Stimulated activated CD4-positive, alpha-beta T cell treated with anti-CD3 and anti-CD28 coated beads, Interleukin-15, amount 100 ng/mL, for 48 hours (primary cell): ENCODE measurements around the gene TAF1A.
"Not testable (repeated sequence)": the region's sequence is repeated elsewhere in the genome, so short reads cannot be mapped to it uniquely, and the experiment has no call there.

ENCODE experiments used
- DNase-seq, 2 donors: peaks; one replicate each; pipeline ENCODE4 v3.0.0-alpha.2; 2020; ENCODE audit warnings: low read depth in 2 of 2

Gene TAF1A

DNA sequence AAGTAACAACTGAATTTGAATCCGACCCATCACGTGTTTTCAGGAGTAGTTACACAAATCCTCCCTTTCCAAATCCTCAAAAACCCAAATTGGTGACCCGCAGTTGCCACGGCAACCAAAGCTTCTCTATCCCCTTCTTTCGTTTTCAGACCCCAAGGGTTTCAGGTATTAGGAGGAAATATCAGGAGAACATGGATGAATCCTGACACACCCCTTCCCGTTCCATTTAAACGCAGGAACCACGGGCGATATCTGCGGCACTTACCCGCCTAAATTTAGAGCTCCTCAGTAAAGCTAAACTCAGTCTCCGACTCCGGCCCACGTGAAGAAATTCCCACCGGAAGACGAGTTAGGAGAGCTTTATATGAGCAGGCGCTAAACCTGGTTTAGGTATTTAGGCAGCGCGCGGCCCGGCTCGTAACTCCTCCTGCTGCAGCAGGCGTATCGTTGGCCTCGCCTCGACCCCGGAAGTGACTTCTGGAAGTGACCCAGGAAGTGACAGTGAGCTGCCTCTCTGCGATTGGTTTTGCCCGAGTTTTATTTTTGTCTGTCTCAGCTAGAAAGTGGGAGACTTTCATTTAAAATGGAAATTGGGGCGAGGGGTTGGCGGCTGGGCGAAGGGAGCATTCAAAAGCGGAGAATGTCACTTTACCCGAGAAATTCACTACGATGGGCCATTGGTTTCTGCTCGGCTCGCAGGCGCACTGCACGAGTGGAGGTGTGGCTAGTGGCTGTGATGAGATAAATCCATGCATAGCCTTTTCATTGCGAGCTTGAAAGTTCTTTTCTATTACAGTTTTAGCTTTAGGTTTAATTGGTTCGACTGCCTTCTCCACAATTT, at the start of gene TAF1A:
Gene TAF1A (minus strand): TSS at position 472 of the 841 bp plus-strand sequence.
- DNase-seq: peak; percentile 80

DNA sequence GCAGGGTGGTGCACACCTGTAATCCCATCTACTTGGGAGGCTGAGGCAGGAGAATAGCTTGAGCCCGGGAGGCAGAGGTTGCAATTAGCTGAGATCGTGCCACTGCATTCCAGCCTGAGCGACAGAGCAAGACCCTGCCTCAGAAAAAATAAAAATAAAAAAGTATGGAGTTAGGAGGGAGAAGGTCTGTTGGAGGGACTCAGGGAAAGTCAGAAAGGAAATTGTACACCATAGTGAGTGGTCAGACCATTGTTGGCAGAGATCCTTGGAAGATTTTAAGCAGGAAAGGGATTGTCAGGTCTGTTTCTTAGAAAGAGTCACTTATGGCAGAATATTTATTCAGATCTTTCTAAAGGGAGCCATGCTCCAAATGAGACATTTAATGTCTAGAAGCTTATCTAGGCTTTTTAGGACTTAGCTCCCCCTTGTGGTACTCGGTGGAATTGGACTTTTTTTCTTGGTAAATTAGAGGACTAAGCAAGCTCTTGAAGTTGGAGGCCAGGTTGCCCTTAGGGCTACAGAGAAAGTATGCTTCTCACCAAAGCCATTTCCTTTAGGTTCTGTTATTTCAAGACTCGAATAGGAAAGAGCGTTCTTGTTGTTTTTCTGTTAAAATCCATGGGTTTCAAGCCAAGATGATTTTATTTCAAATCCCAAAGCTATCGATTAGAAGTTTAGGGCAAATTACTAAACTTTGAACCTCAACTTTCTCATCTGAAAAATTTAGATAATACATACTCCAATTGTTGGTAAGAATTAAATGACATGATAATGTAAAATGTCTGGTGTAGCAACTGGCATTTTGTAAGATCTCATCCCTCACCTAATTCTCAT, 44.7 kb upstream of the TAF1A start:
- DNase-seq: peak in 1 of 2 donors; percentile 62

DNA sequence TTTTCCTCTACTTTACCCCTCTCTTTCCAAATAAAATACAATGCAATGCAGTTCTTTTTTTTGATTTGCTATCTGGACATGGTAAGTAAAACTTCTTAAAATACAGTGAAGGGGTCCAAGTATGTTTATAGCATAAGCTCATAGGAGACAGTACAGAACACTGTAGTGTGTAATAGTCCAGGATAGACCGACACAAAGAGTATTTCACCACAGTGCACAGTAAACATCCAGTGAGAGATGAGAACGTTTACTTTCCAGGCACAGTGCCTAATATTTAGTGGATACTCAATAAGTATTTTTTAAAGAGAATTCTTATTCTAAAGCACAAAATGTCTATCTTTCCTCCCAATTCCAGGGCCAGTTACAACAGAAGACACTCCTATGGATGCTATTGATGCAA, 43.0 kb upstream of the TAF1A start:
- DNase-seq: no peak

DNA sequence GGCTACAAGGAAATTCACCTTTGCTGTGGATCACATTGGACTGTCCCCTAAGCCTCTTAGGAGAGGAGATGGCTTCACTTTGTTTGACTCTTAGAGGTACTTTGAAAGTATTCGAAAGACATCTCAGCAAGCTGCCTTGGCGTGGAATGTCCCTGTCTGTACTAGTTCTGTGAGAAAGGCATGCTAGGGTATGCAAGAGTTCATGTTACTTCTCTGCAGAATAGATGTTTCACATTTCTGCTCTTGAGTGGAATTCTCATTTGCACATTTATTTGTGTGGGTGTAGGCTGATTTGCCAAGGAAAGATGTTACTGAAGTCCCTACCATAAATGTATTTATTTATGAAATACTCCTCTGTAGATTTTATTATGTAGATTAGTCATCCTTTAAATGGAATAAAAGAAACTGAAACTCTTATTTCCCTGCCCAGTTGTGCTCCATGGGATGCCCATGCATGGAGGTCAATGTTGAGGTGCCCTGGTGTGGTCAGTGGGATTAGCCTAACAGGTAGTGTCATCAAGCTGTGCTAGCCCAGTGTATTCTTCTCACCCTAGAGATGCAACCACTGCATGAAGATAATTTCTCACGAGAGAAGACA, 42.0 kb upstream of the TAF1A start:
- DNase-seq: no peak

DNA sequence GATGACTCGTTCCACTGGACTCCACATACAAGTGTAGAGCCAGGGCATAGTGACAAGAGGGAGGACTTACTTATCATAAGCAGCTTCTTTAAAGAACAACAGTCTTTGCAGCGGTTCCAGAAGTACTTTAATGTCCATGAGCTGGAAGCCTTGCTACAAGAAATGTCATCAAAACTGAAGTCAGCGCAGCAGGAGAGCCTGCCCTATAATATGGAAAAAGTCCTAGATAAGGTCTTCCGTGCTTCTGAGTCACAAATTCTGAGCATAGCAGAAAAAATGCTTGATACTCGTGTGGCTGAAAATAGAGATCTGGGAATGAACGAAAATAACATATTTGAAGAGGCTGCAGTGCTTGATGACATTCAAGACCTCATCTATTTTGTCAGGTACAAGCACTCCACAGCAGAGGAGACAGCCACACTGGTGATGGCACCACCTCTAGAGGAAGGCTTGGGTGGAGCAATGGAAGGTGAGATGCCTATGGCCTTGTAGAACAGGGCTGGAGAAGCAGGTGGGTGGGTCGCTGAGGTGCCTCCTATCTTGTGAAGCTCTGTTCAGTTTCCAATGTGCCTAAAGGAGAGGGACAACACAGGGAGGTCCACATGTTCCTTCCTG, 40.3 kb upstream of the TAF1A start:
- DNase-seq: no peak

DNA sequence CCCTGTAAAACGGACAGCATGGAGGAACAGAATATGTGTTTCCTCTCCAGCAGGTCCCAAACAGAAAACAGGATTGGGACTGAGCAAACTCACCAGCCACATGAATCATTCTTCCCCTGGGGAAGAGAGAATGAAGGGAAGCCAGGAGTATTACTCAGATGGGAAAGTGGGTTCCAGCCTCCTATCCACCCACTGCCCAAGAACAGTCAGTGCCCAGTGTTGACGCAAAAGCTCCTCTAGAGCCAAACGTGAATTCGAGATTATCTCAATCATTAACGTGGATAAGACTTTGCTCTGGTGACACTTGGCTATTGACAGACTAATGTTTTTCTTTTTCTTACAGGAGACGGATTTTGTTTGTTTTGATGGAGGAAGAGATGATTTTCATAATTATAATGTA, 37.5 kb upstream of the TAF1A start:
- no peak for DNase-seq

DNA sequence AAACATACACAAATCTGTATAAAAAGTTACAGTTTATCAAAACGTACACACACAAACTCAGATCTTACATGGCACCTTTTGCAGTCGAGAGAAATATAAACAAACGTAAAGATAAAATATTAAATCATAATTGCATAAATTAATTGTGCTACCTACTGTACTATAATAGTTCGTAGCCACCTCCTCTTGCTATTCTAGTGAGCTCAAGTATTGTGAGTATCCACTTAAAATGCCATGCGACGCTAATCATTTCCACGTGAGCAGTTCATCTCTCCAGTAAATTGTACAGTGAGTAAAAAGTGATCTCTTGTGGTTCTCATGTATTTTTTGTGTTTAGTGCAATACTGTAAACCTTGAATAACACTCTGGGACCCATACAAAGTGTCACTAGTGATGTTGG, 34.5 kb upstream of the TAF1A start:
- DNase-seq: no peak

DNA sequence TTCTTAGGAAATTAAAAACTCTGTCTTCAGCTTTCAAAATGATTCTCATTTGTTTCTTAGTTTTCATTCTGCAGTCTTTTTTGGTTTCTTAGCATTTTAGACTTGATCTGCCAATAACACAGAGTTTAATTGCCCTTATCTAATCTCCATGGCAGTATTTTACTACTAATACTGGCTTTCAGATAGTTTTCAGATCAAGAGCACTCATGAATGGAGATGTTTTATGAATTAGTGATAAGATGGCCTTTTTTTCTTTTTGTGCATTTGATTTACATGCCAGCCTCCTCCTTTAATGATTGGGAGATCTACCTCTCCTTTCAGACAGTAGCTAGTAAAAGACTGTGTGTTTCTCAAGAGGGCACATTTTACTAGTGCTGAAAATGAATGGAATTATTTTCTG, 33.7 kb upstream of the TAF1A start:
- no peak for DNase-seq

DNA sequence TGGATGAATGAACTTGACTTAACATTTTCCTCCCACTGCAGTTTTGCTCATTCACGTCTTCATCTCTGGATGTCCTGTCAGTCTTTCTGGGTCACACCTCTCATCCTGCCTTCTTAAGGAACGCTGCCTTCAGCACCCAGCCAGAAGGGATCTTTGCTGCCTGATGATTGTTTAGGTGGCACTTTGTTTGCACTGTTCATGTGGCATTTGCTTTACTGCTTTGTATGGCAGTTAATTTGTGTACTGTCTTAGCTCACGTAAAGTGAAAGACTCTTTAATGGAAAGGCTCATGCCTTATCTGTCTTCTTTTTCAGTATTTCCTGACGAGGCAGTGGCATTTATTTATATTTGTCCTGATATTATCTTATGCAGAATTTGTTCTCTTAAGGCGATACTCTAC, 33.0 kb upstream of the TAF1A start:
- no peak for DNase-seq

DNA sequence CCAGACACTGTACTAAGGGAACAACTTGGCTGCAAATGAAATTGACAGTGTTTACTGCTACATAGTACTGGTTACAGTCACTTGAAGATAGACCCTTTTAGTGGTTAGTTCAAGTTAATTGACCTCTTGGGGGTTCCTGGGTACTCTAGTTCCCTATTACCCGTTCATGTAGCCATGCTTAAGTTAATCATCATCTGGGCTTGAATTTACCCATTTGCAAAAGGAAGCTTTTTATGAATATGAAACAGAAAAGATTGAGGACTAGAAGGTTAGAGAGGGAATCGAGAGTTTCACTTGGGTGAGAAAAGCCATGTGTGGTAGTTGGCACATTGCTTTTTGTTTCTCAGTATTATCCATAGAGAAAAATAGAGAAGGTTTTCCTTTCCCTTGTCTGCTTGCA, 30.8 kb upstream of the TAF1A start:
- DNase-seq: no peak

DNA sequence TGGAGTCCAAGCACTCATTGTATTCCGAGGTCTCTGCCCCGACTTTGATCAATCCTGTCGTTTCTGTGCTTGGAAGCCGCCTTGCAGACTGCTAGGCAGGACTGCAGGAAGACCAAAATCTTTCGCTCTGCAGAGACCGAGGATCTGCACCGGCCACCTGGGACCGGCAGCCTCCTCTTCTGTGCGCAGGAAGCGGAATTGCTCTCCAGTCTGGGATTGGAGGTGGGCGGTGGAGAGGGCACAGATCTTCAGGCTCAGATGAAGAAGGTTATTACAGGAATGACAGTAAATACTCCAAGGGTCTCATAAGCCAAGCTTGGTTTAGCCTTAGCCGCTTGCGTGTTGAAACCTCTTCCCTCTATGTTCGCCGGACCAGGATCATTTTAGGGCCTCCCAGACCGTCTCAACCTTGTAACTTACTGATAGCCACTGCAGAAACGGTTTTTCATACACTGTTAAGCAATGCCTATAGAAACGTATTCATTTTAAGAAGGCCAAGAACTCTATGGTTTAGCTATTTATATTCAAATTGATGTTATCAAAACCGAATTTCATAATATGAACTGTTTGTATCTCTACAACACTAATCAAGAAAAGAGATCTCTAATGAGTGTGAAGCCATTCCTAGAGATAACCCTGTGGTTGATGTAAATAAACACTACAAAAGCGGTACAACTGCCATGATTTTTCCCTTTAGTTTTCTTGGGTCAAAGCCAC, 29.3 kb upstream of the TAF1A start:
- no peak for DNase-seq

DNA sequence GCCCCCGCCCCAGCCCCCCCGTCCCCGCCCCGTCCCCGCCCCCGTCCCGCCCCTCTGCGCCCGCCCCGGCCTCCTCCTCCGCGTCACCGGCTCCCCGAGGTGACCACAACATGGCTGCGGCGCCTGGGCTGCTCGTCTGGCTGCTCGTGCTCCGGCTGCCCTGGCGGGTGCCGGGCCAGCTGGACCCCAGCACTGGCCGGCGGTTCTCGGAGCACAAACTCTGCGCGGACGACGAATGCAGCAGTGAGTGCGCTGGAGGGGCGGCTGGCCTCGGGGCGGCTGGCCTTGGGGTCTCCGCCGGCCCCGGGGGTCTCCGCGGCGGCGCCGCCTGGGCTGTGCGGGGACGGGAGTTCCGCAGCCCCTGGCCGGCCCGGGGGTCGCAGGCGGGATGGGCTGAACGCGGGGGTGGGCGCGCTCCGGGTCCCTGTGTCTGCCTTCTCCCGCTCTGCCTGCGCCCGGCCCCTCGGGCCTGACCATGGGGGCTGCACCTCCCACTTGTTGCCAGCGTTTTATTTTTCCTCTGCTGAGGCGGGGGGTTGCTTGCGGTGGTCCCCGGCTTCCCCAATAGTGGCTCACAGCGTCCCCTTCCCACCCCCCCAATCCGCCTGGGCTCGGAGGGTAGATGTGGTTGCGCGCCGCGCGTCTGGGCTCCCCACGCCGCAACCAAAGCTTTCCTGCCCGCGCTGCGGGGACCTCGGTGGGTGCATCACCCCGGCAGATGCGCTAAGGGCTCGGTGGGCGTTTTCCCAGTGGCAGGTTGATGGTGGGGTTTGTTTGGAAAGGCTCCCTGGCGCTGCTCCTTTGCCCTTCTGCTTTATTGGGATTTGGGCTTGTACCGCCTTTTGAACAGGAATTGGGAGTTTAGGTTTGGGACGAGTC, 28.5 kb upstream of the TAF1A start, which contains the start of gene MIA3:
Gene MIA3 (plus strand): TSS at position 97 of the 879 bp plus-strand sequence. CDS start 14 bp downstream, at position 111.
- peak; percentile 61 to 67 for DNase-seq

DNA sequence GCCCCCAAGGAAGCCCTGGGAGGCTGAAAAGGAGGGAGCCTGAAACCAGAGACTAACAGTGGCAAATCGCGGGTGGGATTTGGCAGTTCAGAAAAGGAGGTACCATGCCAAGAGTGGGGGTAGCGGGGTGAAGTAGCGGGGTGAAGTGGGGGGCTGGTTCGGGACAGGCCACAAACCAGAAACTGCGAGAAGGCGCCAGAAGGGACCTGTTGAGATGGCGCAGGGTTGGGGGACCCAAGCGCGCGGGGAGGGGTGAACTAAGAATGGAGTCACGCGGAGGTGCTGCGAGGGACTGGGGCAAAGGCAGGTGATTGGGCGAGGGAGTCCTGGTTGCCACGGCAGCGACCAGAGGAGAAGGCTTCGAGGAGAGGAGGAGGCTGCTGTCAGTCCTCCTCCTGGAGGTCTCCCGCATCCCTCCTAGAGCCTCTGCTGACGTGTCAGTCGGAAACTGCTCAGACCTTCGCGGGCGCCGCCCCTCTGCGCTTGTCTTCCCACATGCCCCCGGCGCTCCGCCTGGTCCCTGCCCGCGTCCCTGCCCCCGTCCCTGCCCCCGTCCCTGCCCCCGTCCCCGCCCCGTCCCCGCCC, 27.7 kb upstream of the TAF1A start:
- peak; percentile 81 to 82 for DNase-seq

DNA sequence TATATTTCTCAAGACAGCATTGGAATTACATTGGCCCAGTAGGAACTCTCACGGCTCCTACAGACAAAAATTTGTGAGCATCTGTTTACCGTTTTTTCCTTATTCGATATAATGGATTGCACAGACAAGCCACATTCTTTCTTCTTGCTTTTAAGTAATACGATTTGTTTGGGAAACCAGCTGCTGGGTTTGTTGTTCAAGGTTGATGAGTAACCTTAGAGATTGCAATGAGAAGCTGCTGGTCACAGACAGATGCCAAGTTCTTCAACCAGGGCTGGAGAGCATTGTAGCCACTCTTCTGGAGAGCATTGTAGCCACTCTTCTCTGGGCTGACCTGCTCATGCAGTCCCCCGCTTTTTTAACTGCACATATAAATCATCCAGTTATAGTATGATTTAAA, 26.8 kb upstream of the TAF1A start:
- DNase-seq: no peak

DNA sequence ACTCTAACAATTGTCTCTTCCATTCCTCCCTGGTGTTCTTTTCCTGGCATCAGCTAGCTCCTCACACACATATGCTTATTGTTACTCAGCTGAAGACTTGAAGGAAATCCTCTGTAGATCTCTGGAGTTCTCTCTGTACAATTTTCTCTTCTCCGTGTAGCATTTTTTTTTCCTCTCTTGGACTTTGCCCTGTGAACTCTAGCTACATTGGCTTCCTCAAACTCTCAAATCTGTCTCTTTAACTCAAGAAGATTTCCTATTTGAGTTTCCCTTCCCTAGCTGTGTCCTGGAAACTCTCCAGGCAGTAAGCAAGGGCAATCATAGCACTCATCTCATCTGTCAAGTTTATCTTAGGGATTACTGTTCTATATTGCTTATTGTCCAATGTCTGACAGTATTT, 23.9 kb upstream of the TAF1A start:
- DNase-seq: no peak

DNA sequence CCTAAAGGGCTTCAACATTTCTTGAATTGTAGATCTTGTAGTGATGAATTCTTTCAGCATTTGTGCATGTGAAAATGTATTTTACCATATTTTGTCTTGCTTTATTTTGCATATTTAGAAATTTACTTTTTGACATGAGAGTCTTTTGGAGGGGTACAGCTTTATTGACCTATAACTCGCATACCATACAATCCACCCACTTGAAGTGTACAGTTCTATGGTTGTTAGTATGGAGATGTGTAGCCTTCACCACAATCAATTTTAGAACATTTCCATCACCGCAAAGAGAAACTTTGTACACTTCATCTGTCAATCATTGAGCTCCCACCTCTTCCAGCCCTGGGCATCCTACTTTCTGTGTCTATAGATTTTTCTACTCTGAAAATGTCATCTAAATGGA, 21.0 kb upstream of the TAF1A start:
- DNase-seq: no peak

DNA sequence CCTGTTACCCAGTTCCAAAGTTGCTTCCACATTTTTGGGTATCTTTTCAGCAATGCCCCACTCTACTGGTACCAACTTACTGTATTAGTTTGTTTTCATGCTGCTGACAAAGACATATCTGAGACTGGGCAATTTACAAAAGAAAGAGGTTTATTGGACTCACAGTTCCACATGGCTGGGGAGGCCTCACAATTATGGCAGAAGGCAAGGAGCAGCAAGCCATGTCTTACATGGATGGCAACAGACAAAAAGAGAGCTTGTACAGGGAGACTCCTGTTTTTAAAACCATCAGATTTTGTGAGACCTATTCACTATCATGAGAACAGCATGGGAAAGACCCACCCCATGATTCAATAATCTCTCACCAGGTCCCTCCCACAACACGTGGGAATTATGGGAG, 19.4 kb upstream of the TAF1A start:
- DNase-seq: not testable (repeated sequence)

DNA sequence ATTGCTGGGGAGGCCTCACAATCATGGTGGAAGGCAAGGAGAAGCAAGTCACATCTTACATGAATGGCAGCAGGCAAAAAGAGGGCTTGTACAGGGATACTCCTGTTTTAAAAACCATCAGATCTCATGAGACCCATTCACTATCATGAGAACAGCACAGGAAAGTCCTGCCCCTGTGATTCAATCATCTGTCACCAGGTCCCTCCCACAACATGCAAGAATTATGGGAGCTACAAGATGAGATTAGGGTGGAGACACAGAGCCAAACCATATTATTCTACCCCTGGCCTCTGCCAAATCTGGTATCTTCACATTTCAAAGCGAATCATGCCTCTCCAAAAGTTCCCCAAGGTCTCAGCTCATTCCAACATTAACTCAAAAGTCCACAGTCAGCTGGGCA, 17.0 kb upstream of the TAF1A start:
- DNase-seq: no peak

DNA sequence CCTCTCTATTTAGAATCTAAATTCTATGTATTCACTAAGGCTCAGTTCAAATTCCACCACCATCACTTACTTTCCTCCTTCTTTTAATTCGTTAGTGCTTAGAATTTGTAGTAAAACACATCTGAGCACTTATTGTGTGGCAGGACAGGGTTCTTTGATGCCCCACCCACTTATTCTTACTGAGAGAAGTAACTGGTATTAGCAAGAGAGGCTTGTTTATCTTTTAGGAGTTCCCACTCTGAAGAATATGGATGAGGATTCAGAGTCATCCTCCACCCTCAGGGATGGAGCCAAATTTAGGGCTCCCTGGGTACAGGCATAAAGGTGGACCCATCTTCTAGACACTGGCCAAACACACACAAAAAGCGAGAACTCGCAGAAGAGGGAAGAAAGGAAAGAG, 11.5 kb upstream of the TAF1A start:
- DNase-seq: no peak

DNA sequence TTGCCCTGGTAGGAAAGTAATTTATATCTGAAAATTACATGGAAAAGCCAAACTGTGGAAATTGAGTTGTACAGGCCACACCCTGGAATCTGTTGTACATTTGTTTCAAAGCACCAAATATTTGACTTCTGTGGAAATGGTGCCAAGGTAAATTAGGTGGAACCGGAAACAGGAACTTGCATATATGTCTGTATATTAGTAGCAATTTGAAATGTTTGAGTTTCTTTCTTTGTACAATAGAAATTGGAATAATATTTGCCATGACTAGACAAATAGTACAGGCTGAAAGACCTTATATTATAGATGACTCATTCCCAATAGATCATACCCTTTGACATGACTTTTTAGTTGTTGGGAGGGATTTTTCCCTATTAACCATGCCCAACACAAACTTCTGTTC, 10.5 kb upstream of the TAF1A start:
- DNase-seq: no peak
